CD4-positive, alpha-beta T cell (primary cell): ENCODE measurements around the gene TFAP2D. TPM values are rescaled to one million over a fixed set of nuclear protein-coding genes. Genes with fewer than 3 reads are reported as not detected.

ENCODE experiments used
- ATAC-seq: fragments of 200-7000 bp; cut with Tn5 transposase; one replicate; pipeline ENCODE4 v1.10.0; 2022; ENCODE audit warnings: mild to moderate bottlenecking; ENCODE audit not compliant: poor library complexity
- CTCF ChIA-PET: fragments of 350-600 bp; sonication (Branson Sonifier 250); formaldehyde crosslinking; loops from one replicate; lab custom pipeline; 2021; ENCODE audit warnings: antibody characterized with exemption, inconsistent platforms; lab: Charles Lee
- POLR2A ChIA-PET: fragments of 350-600 bp; sonication (Branson Sonifier 250); formaldehyde crosslinking; loops from one replicate; lab custom pipeline; 2021; ENCODE audit warnings: antibody characterized with exemption, inconsistent platforms; lab: Charles Lee
- DNase-seq, 14 experiments: peaks; one replicate each; pipeline ENCODE4 v3.0.0-alpha.2; 2013 to 2020; ENCODE audit warnings: mixed read lengths in 2 of 14
- H3K27ac ChIP-seq, 2 donors: one replicate each; pipeline versions ENCODE4 v1.5.1 to v1.7.0; 2013; ENCODE audit warnings: low read length in 2 of 2, low read depth in 1 of 2, mild to moderate bottlenecking in 1 of 2
- H3K27me3 ChIP-seq, 2 experiments: 1 replicate in 1 of 2; 2 replicates in 1 of 2; pipeline versions ENCODE4 v1.6.1 to v1.7.0; 2013; ENCODE audit warnings: low read length in 2 of 2, control low read depth in 1 of 2, mild to moderate bottlenecking in 1 of 2, moderate library complexity in 1 of 2; ENCODE audit not compliant: insufficient read depth in 2 of 2, control insufficient read depth in 1 of 2
- H3K36me3 ChIP-seq: one replicate; pipeline ENCODE4 v1.6.1; 2013; ENCODE audit warnings: low read length, control low read depth; ENCODE audit not compliant: insufficient read depth
- H3K4me1 ChIP-seq: one replicate; pipeline ENCODE4 v1.6.1; 2013; ENCODE audit warnings: low read length, control low read depth; ENCODE audit not compliant: insufficient read depth
- H3K4me3 ChIP-seq: one replicate; pipeline ENCODE4 v1.5.1; 2013; ENCODE audit warnings: mild to moderate bottlenecking, low read length, moderate library complexity
- H3K9me3 ChIP-seq, 2 experiments: 1 replicate in 1 of 2; 2 replicates in 1 of 2; pipeline versions ENCODE4 v1.6.1 to v1.7.0; 2013; ENCODE audit warnings: low read length in 2 of 2, mild to moderate bottlenecking in 2 of 2, control low read depth in 1 of 2, moderate library complexity in 1 of 2; ENCODE audit not compliant: control insufficient read depth in 1 of 2, insufficient read depth in 1 of 2
- H3K27ac Mint-ChIP-seq: one replicate; pipeline ENCODE4 v1.8.0; 2020; ENCODE audit warnings: mixed read lengths
- H3K27me3 Mint-ChIP-seq: one replicate; pipeline ENCODE4 v1.8.0; 2021; ENCODE audit warnings: mixed read lengths
- H3K36me3 Mint-ChIP-seq: one replicate; pipeline ENCODE4 v1.8.0; 2021; ENCODE audit warnings: low read depth, mixed read lengths
- H3K4me1 Mint-ChIP-seq: one replicate; pipeline ENCODE4 v1.8.0; 2021; ENCODE audit warnings: low read depth, mixed read lengths
- H3K4me3 Mint-ChIP-seq: one replicate; pipeline ENCODE4 v1.8.0; 2020; ENCODE audit warnings: mild to moderate bottlenecking, mixed read lengths
- H3K9me3 Mint-ChIP-seq: one replicate; pipeline ENCODE4 v1.8.0; 2020; ENCODE audit warnings: mixed read lengths
- intact Hi-C, 2 experiments: fragments of 100-400 bp; cut with DNase I in 1 of 2; cut with micrococcal nuclease in 1 of 2; formaldehyde crosslinking; loops; one replicate each; pipeline versions ENCODE4 v1.15.1 to v1.9.0; 2023 to 2025; cut with DNase I, micrococcal nuclease
- total RNA-seq, 174 experiments: library from RNA in 2 of 174; stranded (reverse) in 2 of 174; gene quantifications; one replicate each; pipeline ENCODE4 v1.2.3 and lab custom pipeline; 2021 to 2026
- TF ChIP-seq, protein P1 (sequence below): fragments of 200-600 bp; IDR thresholded peaks from one replicate; pipeline ENCODE4 v1.8.0; 2022; ENCODE audit warnings: antibody characterized with exemption, mild to moderate bottlenecking

Gene TFAP2D
- total RNA-seq, 2 experiments from 2014 or later: not detected

DNA sequence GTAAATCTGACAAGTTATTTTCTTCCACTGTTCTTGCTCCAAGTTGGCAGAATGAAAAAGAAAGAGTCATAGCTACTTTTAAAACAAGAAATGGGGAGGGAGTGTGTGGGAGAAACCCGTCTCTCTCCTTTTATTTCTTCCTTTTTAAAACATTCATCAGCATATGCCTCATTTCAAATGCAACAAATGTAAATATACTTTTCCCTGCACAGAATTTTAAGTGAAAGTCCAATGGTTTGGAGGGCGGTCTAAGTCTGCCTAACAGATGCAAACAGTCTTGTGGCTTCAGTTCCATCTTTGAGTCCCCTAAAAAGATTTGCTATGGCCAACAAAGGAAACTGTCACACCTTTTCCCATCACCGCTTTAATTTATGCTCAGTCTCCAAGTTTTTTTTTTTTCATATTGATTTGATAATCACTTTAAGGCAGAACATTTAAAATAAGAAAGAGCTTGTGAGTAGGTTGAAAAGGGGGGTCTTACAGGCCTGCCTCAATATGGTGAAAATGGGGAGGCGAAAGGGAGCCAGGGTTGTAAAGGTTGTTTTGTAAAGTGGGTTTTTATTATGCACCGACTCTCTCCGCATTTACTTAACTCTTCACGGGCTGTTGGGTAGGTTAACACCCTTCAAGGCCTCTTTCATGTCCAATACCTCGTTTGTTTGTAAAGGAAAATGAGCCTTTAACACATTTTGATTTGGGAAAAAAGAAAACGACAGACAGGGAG is 4.6 kb downstream of the TFAP2D start:
- Histone ChIP-seq H3K4me1 (no peaks in the 10 kb centered on the region), H3K4me3 (no peak overlapping the region), H3K9me3 (peaks cover 5 to 18% of the 10 kb centered on the region in 2 experiments), H3K27me3 (peaks cover 39 to 61% of the 10 kb centered on the region in 2 experiments), H3K27ac (no peak overlapping the region), H3K36me3 (no peaks in the 10 kb centered on the region)
- POLR2A ChIA-PET: no interaction called here
- H3K27ac Mint-ChIP-seq: no peak overlapping the region
- DNase-seq: no peak
- H3K27me3 Mint-ChIP-seq: peaks cover 90% of the 10 kb centered on the region
- no peaks in the 10 kb centered on the region for H3K4me1 Mint-ChIP-seq
- peaks cover 5% of the 10 kb centered on the region for H3K9me3 Mint-ChIP-seq
- intact Hi-C loops: no loop called here
- H3K4me3 Mint-ChIP-seq: no peak overlapping the region
- CTCF ChIA-PET: no interaction called here
- no peaks in the 10 kb centered on the region for H3K36me3 Mint-ChIP-seq
- TF ChIP-seq, protein P1, sequence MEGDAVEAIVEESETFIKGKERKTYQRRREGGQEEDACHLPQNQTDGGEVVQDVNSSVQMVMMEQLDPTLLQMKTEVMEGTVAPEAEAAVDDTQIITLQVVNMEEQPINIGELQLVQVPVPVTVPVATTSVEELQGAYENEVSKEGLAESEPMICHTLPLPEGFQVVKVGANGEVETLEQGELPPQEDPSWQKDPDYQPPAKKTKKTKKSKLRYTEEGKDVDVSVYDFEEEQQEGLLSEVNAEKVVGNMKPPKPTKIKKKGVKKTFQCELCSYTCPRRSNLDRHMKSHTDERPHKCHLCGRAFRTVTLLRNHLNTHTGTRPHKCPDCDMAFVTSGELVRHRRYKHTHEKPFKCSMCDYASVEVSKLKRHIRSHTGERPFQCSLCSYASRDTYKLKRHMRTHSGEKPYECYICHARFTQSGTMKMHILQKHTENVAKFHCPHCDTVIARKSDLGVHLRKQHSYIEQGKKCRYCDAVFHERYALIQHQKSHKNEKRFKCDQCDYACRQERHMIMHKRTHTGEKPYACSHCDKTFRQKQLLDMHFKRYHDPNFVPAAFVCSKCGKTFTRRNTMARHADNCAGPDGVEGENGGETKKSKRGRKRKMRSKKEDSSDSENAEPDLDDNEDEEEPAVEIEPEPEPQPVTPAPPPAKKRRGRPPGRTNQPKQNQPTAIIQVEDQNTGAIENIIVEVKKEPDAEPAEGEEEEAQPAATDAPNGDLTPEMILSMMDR: no peak
- no peak for ATAC-seq

DNA sequence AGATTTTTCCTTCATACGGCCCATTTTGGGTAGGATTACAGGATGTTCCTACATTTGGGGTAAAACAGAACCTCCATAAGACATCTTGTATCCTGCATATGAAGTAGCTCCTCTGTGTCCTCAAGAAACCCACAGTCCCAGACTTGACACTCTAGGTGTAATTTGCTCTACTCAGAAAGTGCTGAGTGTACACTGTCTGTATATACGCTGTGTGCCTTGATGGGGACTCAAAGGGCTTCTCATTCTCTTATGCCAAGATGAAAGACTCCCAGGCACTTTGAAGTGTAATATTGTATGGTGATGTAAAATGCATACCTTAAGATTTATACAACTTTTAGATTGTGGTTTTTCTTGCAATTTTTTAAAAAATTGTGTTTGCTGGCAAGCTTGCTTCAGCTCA is 5.2 kb downstream of the TFAP2D start:
- peaks cover 91% of the 10 kb centered on the region for H3K27me3 Mint-ChIP-seq
- Histone ChIP-seq H3K4me1 (no peaks in the 10 kb centered on the region), H3K9me3 (peaks cover 5 to 22% of the 10 kb centered on the region in 2 experiments), H3K36me3 (no peaks in the 10 kb centered on the region), H3K4me3 (no peak overlapping the region), H3K27ac (no peak overlapping the region), H3K27me3 (peaks cover 40 to 63% of the 10 kb centered on the region in 2 experiments)
- ATAC-seq (no peak), DNase-seq (no peak)
- no peaks in the 10 kb centered on the region for H3K4me1 Mint-ChIP-seq
- TF ChIP-seq, protein P1: no peak
- H3K36me3 Mint-ChIP-seq: no peaks in the 10 kb centered on the region
- H3K4me3 Mint-ChIP-seq: no peak overlapping the region
- H3K27ac Mint-ChIP-seq: no peak overlapping the region
- peaks cover 5% of the 10 kb centered on the region for H3K9me3 Mint-ChIP-seq
- POLR2A ChIA-PET: no interaction called here
- intact Hi-C loops: no loop called here
- CTCF ChIA-PET: no interaction called here

DNA sequence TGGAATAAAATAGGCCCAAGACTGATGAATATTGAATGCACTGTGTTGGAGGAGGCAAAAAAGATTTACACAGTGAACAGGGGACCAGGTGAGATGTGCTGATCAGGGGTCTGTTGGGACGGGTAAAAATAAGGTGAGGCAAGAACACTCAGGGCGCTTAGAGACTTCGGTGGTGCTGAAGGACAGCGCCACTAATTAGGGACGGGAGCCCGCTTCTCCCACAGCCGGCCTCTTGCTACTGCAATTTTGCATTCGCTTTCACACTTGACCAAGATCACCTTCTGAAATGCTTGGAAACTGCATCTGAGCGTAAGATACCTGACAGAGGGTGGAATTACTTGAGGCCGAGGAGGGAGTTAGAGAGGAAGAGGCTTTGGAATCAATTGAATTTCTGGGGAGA is 7.3 kb downstream of the TFAP2D start:
- Mint-ChIP-seq H3K4me1 (no peaks in the 10 kb centered on the region), H3K36me3 (no peaks in the 10 kb centered on the region), H3K4me3 (no peak overlapping the region), H3K27me3 (peaks cover 92% of the 10 kb centered on the region), H3K27ac (no peak overlapping the region), H3K9me3 (peaks cover 2% of the 10 kb centered on the region)
- no peak for ATAC-seq
- ChIA-PET POLR2A (no interaction called here), CTCF (no interaction called here)
- TF ChIP-seq, protein P1: no peak
- Histone ChIP-seq H3K27me3 (peaks cover 35 to 55% of the 10 kb centered on the region in 2 experiments), H3K9me3 (peaks cover 0 to 19% of the 10 kb centered on the region in 2 experiments), H3K27ac (no peak overlapping the region), H3K36me3 (no peaks in the 10 kb centered on the region), H3K4me1 (no peaks in the 10 kb centered on the region), H3K4me3 (no peak overlapping the region)
- no peak for DNase-seq
- intact Hi-C loops: no loop called here
